Testis (tissue), 2 donors: ENCODE data around the gene CCDC158.

Experiments used
- CTCF ChIP-seq, 3 experiments: fragments of 450-650 bp in 2 of 3; fragments of 200-600 bp in 1 of 3; sonication (generic) in 1 of 3; IDR thresholded peaks; one replicate each; pipeline ENCODE4 v1.5.1; 2016 to 2019; ENCODE audit warnings: antibody characterized with exemption in 3 of 3, mild to moderate bottlenecking in 2 of 3, moderate library complexity in 1 of 3
- POLR2A ChIP-seq: fragments of 450-650 bp; IDR thresholded peaks from one replicate; pipeline ENCODE4 v1.6.1; 2017; ENCODE audit warnings: antibody characterized with exemption, mild to moderate bottlenecking, moderate library complexity

DNA sequence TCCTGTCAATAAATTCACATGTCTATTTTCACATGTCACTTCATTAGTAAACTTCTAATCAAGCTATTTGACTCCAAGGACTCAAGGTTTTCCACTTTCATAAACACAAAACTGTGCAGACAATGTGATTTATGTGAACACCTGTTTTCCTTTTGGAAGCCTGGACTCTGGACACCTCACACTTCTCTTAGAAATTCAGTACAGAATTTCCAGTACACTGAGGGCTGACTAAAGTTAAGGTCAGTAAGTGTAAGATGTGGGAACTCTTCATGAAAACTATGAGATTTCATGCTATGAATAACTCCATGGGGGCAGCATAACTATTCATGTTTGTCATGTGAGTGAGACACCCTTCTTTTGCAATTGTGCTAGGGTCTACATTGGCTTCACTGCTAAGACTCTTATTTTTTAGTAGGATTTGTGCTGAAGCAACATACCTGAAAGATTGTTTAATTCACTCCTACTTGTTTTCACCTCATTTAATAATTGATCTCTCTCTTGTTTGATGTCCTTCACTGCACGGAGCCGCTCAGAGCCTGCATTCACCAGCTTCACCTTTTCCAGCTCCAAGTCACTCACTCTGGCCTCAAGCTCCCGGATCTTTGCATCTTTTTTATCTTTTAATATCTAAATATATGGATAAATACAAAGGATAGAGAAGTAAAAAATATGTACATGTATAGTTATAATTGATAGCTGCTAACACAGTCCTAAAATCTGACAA, 59.1 kb downstream of the CCDC158 start:
- no peak for TF ChIP-seq CTCF (IDR thresholded peaks at IDR 0.05)
- TF ChIP-seq POLR2A: no peak
